Stimulated activated CD8-positive, alpha-beta memory T cell treated with anti-CD3 and anti-CD28 coated beads, Interleukin-15, amount 100 ng/mL, for 48 hours (primary cell): ENCODE measurements around the gene CLEC4M.
"Not testable (repeated sequence)": the region's sequence is repeated elsewhere in the genome, so short reads cannot be mapped to it uniquely, and the experiment has no call there.

Experiments used
- DNase-seq, 2 donors: peaks; one replicate each; pipeline ENCODE4 v3.0.0-alpha.2; 2020; ENCODE audit warnings: low read depth in 2 of 2

The CLEC4M gene

DNA sequence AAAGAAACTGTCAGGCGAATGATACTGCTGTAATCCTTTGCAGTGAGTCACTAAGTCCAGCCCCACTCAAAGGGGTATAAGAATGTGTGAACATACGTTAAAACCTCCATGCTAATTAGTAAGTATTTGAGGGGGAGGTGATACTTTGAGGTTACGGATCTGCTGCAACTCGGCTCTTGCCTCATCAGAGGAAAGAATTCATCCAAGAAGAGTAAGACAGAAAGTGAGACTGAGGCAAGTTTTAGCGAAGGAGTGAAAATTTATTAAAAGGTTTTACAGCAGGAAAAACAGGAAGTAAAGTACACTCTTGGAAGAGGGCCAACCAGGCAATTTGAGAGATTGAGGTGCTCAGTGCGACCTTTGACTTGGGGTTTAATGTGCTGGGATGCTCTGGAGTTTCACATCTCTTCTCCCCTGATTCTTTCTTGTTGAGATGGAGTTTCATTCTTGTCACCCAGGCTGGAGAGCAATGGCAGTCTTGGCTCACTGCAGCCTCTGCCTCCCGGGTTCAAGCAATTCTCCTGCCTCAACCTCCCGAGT is 9.8 kb downstream of the CLEC4M start:
- peak; percentile 8 to 23 for DNase-seq

GRCh38 chr19:7773841-7774240 is 10.8 kb downstream of the CLEC4M start:
- DNase-seq, result no peak

DNA sequence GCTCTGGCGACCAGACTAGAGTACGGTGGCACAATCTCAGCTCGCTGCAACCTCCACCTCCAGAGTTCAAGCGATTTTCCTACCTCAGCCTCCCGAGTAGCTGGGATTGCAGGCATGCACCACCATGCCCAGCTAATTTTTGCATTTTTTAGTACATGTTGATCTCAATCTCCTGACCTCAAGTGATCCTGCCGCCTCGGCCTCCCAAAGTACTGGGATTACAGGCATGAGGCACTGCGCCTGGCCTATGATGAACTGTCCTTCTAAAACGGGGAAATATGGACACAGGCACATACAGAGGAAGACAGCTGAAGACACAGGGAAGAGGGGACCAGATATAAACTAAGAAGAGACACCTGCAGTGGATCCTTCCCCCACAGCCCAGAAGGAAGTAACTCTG is 12.7 kb downstream of the CLEC4M start:
- no peak for DNase-seq

GRCh38 chr19:7778081-7778480 is 15.0 kb downstream of the CLEC4M start:
- no peak for DNase-seq

DNA sequence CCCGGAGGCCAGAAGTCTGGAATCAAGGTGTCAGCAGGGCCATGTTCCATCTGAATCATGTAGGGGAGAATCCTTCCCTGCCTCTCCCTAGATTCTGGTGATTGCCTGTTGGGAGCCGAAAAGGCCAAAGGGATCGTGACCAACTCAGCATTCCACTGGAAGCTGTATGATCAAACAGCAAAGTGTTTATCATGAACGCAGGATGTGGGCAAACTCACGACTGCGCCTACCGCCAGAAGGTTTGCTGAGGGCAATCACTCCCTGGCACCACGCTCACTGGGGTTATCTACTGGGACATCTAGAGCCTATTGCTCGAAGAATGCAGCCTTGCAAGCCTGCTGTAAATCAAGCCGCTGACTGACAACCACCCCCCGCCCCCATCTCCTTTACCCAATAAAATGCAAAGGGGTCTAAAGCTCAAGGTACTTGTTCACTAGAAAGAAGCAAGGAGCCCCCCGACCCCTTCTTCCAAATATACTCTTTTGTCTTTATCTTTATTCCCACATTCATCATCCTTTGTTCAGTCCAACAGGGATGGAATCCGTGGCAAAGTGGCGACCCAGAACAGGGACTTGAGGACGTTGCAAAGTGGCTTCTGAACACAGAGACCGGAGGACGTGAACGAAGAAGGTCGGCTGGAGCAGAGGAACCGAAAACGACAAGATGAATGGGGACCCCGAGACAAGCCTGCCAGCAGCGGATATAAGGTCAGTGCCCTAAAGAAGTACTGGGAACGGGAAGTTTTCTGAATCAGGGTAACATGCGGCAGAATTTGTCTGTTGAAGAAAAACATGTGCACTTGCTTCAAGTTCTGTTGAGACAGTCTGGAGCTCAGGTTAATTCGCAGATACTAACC is 16.8 kb downstream of the CLEC4M start:
- no peak for DNase-seq

GRCh38 chr19:7781157-7781556 is 18.1 kb downstream of the CLEC4M start:
- no peak for DNase-seq

GRCh38 chr19:7783991-7784423 is 21.0 kb downstream of the CLEC4M start:
- DNase-seq, result no peak

DNA sequence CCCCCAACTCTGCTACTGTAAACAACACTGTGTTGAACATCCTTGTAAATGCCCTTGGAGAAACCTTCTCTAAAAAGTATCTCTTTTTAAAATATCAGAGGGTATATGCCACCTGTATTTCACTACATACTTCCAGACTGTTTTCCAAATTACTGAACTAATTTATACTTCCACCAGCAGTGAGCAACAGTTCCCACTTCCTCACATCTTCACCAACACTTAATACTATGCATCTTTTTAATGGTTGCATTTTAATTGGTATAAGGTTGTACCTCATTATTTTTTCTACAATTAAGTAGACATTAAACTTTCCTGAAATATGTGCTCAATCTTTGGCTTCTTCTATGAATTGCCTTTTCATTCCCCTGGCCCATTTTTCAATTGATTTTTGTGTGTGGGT is 21.8 kb downstream of the CLEC4M start:
- no peak for DNase-seq

- DNase-seq, result no peak
Observed at GRCh38 chr19:7787141-7787540, 24.1 kb downstream of the CLEC4M start.

GRCh38 chr19:7787602-7788177 is 24.6 kb downstream of the CLEC4M start:
- no peak for DNase-seq

DNA sequence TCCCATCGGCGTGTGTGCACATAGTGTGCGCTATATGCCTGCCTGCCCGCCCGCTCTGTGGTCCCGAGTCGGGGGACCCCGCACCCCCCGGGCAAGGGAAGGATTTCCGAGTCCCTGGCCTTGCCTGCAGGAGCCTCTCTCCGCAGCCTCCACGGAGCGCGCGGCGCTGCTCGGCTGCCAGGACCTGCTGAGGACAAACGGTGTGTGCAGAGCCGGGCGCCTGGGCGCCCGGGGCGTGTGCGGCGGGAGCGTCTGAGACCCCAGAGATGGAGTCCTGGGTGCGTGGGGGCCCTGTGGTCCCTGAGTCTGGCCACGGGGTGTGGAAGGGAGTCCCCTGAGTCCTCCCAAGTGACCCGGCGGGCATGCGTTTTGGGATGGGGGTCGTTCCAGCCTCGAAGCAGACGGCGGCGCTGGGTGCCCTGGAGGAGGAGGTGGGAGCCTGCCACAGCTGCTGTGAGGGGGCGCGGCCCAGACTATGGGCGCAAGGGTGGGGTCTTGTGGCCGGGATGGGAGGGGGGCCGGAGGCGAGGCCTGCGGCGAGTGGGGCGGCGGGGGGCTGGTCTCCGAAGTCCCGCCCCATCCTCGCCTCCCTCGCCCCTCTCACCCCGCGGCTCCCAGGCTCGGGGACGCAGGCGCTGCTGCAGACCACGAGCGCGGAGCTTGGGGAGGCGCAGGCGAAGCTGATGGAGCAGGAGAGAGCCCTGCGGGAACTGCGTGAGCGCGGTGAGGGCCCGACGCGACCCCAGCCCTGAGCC is 25.3 kb downstream of the CLEC4M start:
- no peak for DNase-seq

GRCh38 chr19:7788933-7789323 is 25.9 kb downstream of the CLEC4M start:
- no peak for DNase-seq

- DNase-seq, result no peak
Observed at GRCh38 chr19:7789447-7789846, 26.4 kb downstream of the CLEC4M start.

- no peak for DNase-seq
Observed at GRCh38 chr19:7790416-7790815, 27.4 kb downstream of the CLEC4M start.

DNA sequence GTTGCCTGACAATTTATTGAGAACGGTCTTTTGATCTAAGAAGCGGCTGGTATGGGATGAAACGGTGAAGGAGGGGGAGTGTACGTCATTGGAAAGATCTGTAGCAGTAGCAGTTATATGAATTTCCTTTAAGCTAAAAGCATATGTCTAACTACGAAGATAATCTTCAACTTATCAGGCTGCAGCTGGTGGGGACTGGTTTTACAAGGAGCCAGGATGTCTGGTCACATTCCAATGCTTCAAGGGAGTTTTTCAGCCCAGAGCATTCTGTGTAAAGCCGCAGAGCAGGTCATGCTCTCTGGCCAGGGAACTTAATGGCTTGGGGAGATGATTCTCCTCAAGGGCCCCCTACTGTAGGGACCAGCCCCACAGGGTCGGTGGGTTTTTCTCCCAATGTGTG is 29.2 kb downstream of the CLEC4M start:
- no peak for DNase-seq

- DNase-seq, result not testable (repeated sequence)
Observed at GRCh38 chr19:7792701-7793100, 29.7 kb downstream of the CLEC4M start.

- no peak for DNase-seq
Observed at GRCh38 chr19:7793493-7793892, 30.4 kb downstream of the CLEC4M start.

DNA sequence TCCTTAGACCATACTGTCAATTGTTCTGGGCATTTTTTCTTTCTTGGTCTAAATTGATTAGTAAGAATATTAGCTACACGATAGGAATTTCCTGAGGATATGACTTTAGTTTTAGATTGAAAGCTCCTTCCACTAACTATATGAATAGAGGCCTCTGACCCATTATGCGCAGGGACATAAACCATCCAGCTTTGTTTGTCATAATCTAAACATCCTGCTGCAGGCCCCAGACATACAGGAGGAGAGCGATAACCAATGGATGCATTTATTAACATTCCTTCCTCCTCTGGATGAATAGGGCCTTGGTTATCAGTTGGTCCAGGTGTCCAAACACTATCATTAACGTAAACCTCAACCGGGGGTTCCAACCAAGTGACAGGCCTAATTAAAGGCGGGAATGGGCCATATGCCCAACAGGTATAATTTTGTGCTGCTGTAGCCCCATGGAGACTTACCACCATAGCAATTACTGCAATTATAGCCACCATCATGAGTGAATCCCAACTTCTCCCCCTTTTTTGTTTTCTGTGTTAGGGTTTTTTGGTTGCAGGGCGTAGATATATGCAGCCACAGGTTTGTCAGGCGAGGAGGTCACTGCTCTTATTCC is 32.6 kb downstream of the CLEC4M start:
- DNase-seq, result no peak

DNA sequence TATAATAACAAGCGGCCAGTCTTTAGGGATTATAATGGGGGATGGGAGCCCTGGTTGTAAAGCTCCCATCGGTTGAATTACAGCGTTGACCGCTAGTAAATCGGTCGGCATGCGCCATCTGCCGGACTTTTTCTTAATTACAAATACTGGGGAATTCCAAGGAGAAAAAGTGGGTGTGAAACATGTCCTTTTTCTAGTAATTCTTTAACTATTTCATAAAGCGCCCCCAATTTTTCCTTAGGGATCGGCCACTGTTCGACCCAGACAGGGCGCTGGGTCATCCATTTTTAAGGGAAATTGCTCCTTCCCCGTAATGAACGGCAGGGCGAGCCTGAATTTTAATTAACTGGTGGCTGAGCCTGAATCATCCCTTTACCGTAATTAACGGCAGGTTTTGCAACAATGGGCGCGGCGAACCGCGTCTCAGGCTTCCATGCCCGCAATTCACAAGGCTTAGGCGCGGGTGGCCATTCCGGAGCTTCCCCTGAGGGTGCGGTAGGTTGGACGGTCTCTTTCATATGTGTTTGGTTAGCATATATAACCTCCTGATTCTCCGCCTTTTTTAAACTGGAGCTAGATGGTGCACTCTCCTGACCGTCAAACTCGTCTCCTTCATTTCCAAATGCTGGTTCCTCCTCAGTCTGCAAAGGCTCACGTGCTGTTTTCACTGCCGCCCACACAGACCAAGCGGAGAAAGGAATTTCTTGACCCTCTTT is 36.8 kb downstream of the CLEC4M start:
- peak; percentile 7 to 28 for DNase-seq

DNA sequence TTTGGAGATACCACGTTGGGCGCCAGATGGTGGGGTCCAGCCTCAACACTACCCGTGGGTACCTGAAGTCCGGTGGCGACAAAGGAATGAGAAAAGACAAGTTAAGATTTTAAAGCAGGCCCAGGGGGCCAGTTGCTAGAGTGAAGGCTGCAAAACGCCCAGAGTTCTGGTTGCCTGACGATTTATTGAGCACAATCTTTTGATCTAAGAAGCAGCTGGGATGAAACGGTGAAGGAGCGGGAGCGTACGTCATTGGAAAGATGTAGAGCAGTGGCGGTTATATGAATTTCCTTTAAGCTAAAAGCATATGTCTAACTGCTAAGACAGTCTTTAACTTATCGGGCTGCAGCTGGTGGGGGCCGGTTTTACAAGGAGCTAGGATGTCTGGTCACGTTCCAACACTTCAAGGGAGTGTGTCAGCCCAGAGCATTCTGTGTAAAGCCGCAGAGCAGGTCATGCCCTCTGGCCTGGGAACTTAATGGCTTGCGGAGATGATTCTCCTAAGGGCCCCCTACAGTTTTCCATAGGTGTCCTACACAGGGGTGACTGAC is 38.1 kb downstream of the CLEC4M start:
- no peak for DNase-seq

DNA sequence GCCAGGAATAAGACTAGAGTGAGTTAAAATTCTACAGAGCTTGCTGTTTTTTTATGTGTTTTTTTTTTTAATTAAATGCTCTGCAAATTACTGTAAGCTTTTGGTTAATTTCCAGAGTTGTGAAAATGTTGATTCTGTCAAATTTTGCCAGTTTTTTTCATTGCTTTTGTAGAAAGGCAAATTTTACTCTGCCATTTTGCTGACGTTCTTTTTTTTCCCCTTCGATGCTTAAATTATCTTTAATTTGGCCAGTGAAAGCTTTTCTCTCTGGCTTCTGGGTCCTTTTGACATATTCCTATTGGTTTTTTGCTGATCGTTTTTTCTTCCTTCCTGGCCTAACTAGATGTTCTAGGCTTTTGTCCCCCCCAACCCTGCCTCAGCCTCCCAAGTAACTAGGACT is 43.2 kb downstream of the CLEC4M start:
- no peak for DNase-seq
